K562 (cell line): ENCODE data around the gene KRT25.

ENCODE experiments used
- DEAF1 ChIP-seq: fragments of 450-650 bp; formaldehyde crosslinking; IDR thresholded peaks from 2 replicates; pipeline ENCODE4 v1.4.0; 2020; ENCODE audit warnings: mild to moderate bottlenecking, moderate library complexity
- MNT ChIP-seq, 2 experiments: fragments of 450-650 bp; conservative IDR thresholded peaks; 2 replicates each; pipeline ENCODE4 v1.6.1; 2017; ENCODE audit warnings: mild to moderate bottlenecking in 2 of 2, moderate library complexity in 2 of 2
- TAF1 ChIP-seq: IDR thresholded peaks from 2 replicates; pipeline ENCODE4 v1.6.1; 2011; ENCODE audit warnings: mild to moderate bottlenecking, low read length, moderate library complexity; ENCODE audit not compliant: insufficient read depth, control insufficient read depth, severe bottlenecking; ENCODE audit errors: extremely low read depth
- YY1 ChIP-seq, 3 experiments: IDR thresholded peaks; 2 replicates each; pipeline ENCODE4 v1.6.1; 2011; ENCODE audit warnings: low read length in 2 of 3, mild to moderate bottlenecking in 2 of 3, moderate library complexity in 2 of 3, borderline replicate concordance in 1 of 3, control low read depth in 1 of 3, low read depth in 1 of 3; ENCODE audit not compliant: insufficient read depth in 3 of 3, insufficient replicate concordance in 2 of 3, control insufficient read depth in 1 of 3, insufficient read length in 1 of 3; ENCODE audit errors: extremely low read depth in 1 of 3
- TF ChIP-seq, protein P1 (sequence below), 3 experiments: IDR thresholded peaks in 2 of 3; conservative IDR thresholded peaks in 1 of 3; 2 replicates each; pipeline ENCODE4 v1.5.1; 2011 to 2012; ENCODE audit warnings: low read length in 3 of 3, mild to moderate bottlenecking in 3 of 3, control low read depth in 2 of 3, improper control_type of control experiment in 1 of 3, inconsistent platforms in 1 of 3, low read depth in 1 of 3, mixed read lengths in 1 of 3, moderate library complexity in 1 of 3; ENCODE audit not compliant: insufficient read depth in 2 of 3

DNA sequence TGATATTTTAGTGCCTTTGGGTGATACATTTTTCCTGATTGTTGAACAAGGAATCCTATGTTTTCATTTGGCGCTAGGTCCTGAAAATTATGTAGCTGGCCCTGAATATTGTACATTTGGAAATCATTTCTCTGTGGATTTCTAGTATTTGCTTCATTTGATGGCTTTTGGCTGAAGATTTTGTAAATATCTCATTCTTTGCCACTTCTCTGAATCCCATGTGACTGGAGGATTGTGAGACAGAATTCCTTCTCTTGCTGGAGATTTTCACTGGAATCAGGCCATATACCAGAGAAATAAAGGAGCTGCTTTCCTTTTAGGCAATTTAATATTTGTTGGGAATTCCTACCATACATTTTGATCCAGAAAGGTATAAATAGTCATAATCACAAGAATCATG is 36.0 kb upstream of the KRT25 start:
- TF ChIP-seq, protein P1, sequence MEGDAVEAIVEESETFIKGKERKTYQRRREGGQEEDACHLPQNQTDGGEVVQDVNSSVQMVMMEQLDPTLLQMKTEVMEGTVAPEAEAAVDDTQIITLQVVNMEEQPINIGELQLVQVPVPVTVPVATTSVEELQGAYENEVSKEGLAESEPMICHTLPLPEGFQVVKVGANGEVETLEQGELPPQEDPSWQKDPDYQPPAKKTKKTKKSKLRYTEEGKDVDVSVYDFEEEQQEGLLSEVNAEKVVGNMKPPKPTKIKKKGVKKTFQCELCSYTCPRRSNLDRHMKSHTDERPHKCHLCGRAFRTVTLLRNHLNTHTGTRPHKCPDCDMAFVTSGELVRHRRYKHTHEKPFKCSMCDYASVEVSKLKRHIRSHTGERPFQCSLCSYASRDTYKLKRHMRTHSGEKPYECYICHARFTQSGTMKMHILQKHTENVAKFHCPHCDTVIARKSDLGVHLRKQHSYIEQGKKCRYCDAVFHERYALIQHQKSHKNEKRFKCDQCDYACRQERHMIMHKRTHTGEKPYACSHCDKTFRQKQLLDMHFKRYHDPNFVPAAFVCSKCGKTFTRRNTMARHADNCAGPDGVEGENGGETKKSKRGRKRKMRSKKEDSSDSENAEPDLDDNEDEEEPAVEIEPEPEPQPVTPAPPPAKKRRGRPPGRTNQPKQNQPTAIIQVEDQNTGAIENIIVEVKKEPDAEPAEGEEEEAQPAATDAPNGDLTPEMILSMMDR (IDR thresholded peaks at IDR 0.05 in 2 of 3, conservative IDR thresholded peaks at IDR 0.05 in 1 of 3; ENCODE audit: insufficient read depth in 2 of 3, low read depth in 1 of 3, low read length in 3 of 3), result no peak
- no peak for TF ChIP-seq YY1 (IDR thresholded peaks at IDR 0.05; ENCODE audit: borderline replicate concordance in 1 of 3, control insufficient read depth in 1 of 3, extremely low read depth in 1 of 3, insufficient read depth in 3 of 3, insufficient read length in 1 of 3, insufficient replicate concordance in 2 of 3, low read depth in 1 of 3, low read length in 2 of 3)
- no peak for TF ChIP-seq TAF1
- no peak for TF ChIP-seq DEAF1 (CRISPR knock-in tag)
- no peak for TF ChIP-seq MNT (conservative IDR thresholded peaks at IDR 0.05)
